ENCODE results near the gene TNNT3. TPM values are rescaled to one million over a fixed set of nuclear protein-coding genes. Genes with fewer than 3 reads are reported as not detected.
"Not testable (repeated sequence)": the region's sequence is repeated elsewhere in the genome, so short reads cannot be mapped to it uniquely, and the experiment has no call there.

The TNNT3 gene
- total RNA-seq, 4 donors from 2014 or later: 1.9 to 3.3 TPM; not detected in 2

DNA sequence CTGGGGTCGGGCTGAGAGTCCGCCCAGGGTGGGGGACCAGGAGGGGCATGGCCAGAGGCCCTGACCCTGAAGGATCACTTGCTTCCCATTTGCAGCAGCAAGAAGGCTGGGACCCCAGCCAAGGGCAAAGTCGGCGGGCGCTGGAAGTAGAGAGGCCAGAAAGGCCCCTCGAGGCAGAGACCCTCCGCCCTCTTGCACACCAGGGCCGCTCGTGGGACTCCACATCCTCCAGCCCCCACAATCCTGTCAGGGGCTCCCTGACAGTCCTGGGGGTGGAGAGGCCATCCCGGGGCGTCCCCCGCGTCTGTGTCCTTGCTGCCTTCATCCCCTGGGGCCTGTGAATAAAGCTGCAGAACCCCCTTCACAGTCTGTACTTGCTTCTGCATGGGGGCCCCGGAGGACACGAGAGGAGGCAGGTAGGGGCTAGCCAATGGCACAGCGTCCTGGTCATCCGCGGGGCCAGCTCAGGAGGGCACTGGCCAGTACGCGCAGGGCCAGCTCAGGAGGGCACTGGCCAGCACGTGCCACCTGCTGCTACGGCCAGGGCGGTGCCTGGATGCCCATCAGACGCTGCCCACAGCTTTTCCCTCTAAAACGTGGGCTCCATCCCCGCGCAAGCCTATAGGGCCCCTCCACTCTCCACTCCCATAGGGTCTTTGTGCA lies 19.0 kb downstream of the TNNT3 start:
- Histone ChIP-seq H3K9me3 (no peaks in the 10 kb centered on the region), H3K4me3 (no peak overlapping the region), H3K27me3 (no peaks in the 10 kb centered on the region), H3K4me1 (peaks cover 0 to 4% (median 0%) of the 10 kb centered on the region in 4 donors), H3K36me3 (no peaks in the 10 kb centered on the region), H3K27ac (peak overlapping the region in 1 of 4 donors; percentile 17)
- 72% methylated on average over 24 of the region's 27 CpGs; no CpG with 5 or more reads in 1 of the 2 donors for WGBS, 2 donors (ENCODE audit: low coverage in 1 of 2)
- TF ChIP-seq EP300 (IDR thresholded peaks at IDR 0.05; ENCODE audit: low read depth) (no peak), CTCF (IDR thresholded peaks at IDR 0.05) (no peak)
- intact Hi-C loops (cut with DNase I; ENCODE audit: low total_unique reads): no loop called here
- DNase-seq: no peak
- in situ Hi-C loops (cut with MboI; ENCODE audit: low pct_ligation_motif_present in 1 of 4, low pct_unique_long_range_greater_than_20kb in 1 of 4, low sequenced_read_pairs in 3 of 4): no loop called here

- DNase-seq: no peak
- 20% methylated on average over 23 of the region's 23 CpGs; no CpG with 5 or more reads in 1 of the 2 donors for WGBS, 2 donors (ENCODE audit: low coverage in 1 of 2)
- H3K4me1 ChIP-seq: peaks cover 0 to 4% (median 0%) of the 10 kb centered on the region in 4 donors
- no peak for TF ChIP-seq POLR2A (IDR thresholded peaks at IDR 0.05)
- no peak for TF ChIP-seq POLR2AphosphoS5 (IDR thresholded peaks at IDR 0.05)
- no peak for TF ChIP-seq CTCF (IDR thresholded peaks at IDR 0.05)
- no peak for TF ChIP-seq EP300 (IDR thresholded peaks at IDR 0.05; ENCODE audit: low read depth)
- H3K36me3 ChIP-seq: no peaks in the 10 kb centered on the region
- peak overlapping the region in 1 of 4 donors; percentile 17 for H3K27ac ChIP-seq
- no peaks in the 10 kb centered on the region for H3K27me3 ChIP-seq
- no peaks in the 10 kb centered on the region for H3K9me3 ChIP-seq
- no peak overlapping the region for H3K4me3 ChIP-seq
- intact Hi-C loops (cut with DNase I; ENCODE audit: low total_unique reads) (no loop called here), in situ Hi-C loops (cut with MboI; ENCODE audit: low pct_ligation_motif_present in 1 of 4, low pct_unique_long_range_greater_than_20kb in 1 of 4, low sequenced_read_pairs in 3 of 4) (no loop called here)
Measured at GRCh38 chr11:1939006-1939625, 19.6 kb downstream of the TNNT3 start.

DNA sequence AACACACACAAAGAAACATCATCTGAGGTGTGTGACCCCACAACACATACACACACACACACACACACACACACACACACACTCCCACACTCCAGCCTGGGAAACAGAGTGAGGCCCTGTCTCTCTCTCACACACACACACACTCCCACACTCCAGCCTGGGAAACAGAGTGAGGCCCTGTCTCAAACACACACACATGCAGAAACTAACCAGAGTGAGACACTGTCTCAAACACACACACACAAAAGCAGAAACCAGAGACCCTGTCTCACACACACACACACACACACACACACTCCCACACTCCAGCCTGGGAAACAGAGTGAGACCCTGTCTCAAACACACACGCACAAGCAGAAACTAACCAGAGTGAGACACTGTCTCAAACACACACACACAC lies 20.3 kb downstream of the TNNT3 start:
- intact Hi-C loops (cut with DNase I; ENCODE audit: low total_unique reads): loop anchor here (10.0 kb wide), 1 partner anchor 45 kb away; the partner anchor contains the start of gene PRR33
- in situ Hi-C loops (cut with MboI; ENCODE audit: low pct_ligation_motif_present in 1 of 4, low pct_unique_long_range_greater_than_20kb in 1 of 4, low sequenced_read_pairs in 3 of 4); H3K9me3 ChIP-seq; H3K27me3 ChIP-seq; DNase-seq; H3K27ac ChIP-seq; H3K4me3 ChIP-seq; H3K4me1 ChIP-seq; H3K36me3 ChIP-seq: not testable (repeated sequence)
- WGBS, 2 donors (ENCODE audit: low coverage in 1 of 2): 89% methylated on average over 1 of the region's 1 CpG; no CpG with 5 or more reads in 1 of the 2 donors

DNA sequence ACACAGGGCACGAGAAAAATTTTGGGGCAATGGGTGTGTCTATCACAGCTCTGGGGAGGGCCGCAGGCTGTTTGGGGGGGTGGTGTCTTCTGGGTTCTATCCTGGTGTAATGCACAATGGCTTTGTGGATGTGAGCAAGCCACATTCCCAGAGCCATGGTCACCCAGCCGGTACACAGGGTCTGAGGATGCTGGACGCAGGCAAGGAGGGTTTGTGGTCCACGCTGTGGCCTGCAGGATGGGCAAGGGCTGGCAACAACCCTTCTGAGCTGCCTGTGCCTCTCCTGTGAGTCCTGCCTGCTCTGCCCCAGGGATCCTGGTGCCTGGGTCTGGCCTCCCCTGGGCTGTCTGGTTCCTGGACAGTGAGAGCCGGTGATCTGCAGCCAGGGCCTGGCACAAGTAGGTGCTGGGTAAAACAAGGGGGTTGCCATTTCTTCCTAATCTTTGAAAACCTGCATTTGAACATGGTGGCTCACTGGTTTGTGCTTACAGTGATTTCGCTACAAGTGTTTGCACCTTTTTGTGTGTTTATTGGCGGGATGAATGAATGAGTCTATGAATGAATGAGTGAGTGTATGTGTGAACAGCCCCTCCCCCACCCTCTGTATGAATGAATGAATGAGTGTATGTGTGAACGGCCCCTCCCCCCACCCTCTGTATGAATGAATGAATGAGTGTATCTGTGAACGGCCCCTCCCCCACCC lies 23.2 kb downstream of the TNNT3 start:
- 85 to 100% methylated on average over 1 to 8 of the region's 10 CpGs for WGBS, 2 donors (ENCODE audit: low coverage in 1 of 2)
- Histone ChIP-seq H3K36me3 (no peaks in the 10 kb centered on the region), H3K9me3 (no peaks in the 10 kb centered on the region), H3K4me1 (peaks cover 0 to 4% (median 0%) of the 10 kb centered on the region in 4 donors), H3K4me3 (no peak overlapping the region), H3K27ac (no peak overlapping the region), H3K27me3 (no peaks in the 10 kb centered on the region)
- no peak for DNase-seq
- TF ChIP-seq CTCF (IDR thresholded peaks at IDR 0.05) (no peak), POLR2AphosphoS5 (IDR thresholded peaks at IDR 0.05) (no peak), EP300 (IDR thresholded peaks at IDR 0.05; ENCODE audit: low read depth) (no peak), POLR2A (IDR thresholded peaks at IDR 0.05) (no peak)
- in situ Hi-C loops (cut with MboI; ENCODE audit: low pct_ligation_motif_present in 1 of 4, low pct_unique_long_range_greater_than_20kb in 1 of 4, low sequenced_read_pairs in 3 of 4): no loop called here
- intact Hi-C loops (cut with DNase I; ENCODE audit: low total_unique reads): loop anchor here (10.0 kb wide), 1 partner anchor 48 kb away; the partner anchor contains the start of gene PRR33
